HepG2 (cell line): ENCODE results near the gene RAB8A. TPM values are rescaled to one million over a fixed set of nuclear protein-coding genes. Genes with fewer than 3 reads are reported as not detected.

Source experiments
- CREM ChIP-seq, 2 experiments: sonication (generic) in 1 of 2; formaldehyde crosslinking in 1 of 2; IDR thresholded peaks; 2 replicates each; pipeline versions ENCODE4 v1.4.0 to v1.6.1; 2016 to 2020; ENCODE audit warnings: antibody characterized with exemption in 1 of 2, mild to moderate bottlenecking in 1 of 2, missing genetic modification reagents in 1 of 2
- GABPB1 ChIP-seq: IDR thresholded peaks from 2 replicates; pipeline ENCODE4 v1.6.1; 2016; ENCODE audit warnings: mild to moderate bottlenecking, missing genetic modification reagents, moderate library complexity, missing compliant biosample characterization
- GLI4 ChIP-seq: sonication (generic); formaldehyde crosslinking; IDR thresholded peaks from 2 replicates; pipeline ENCODE4 v1.5.1; 2020; ENCODE audit warnings: missing genetic modification reagents, mild to moderate bottlenecking, moderate library complexity, borderline replicate concordance
- IKZF4 ChIP-seq: sonication (generic); formaldehyde crosslinking; IDR thresholded peaks from 2 replicates; pipeline ENCODE4 v1.5.1; 2020; ENCODE audit warnings: borderline replicate concordance, mild to moderate bottlenecking, low read depth, missing genetic modification reagents; ENCODE audit errors: not compliant biosample characterization
- SKI ChIP-seq: fragments of 450-650 bp; IDR thresholded peaks from one replicate; pipeline ENCODE4 v1.6.1; 2018; ENCODE audit warnings: mild to moderate bottlenecking; ENCODE audit not compliant: partially characterized antibody
- TRIM24 ChIP-seq: sonication (generic); formaldehyde crosslinking; IDR thresholded peaks from 2 replicates; pipeline ENCODE4 v1.8.0; 2022; ENCODE audit warnings: mild to moderate bottlenecking, missing genetic modification reagents
- ZBTB21 ChIP-seq: sonication (generic); formaldehyde crosslinking; IDR thresholded peaks from 2 replicates; pipeline ENCODE4 v1.4.0; 2020; ENCODE audit warnings: missing genetic modification reagents
- ZNF564 ChIP-seq: sonication (generic); formaldehyde crosslinking; IDR thresholded peaks from 2 replicates; pipeline ENCODE4 v1.8.1; 2023; ENCODE audit warnings: mild to moderate bottlenecking, missing genetic modification reagents
- ZNF598 ChIP-seq: sonication (generic); formaldehyde crosslinking; IDR thresholded peaks from 2 replicates; pipeline ENCODE4 v1.5.1; 2020; ENCODE audit warnings: mild to moderate bottlenecking, missing genetic modification reagents, borderline replicate concordance
- polyA plus RNA-seq, 8 experiments: library from polyadenylated mRNA; depleted of rRNA in 3 of 8; stranded (reverse) in 7 of 8; unstranded in 1 of 8; fragments of >200 nt; fragmentation: Illumina TruSeq in 4 of 8; extraction: Trizol in 4 of 8; gene quantifications; 2 replicates each; pipeline versions ENCODE4 v1.2.1 to v1.2.3, GENCODE V29; 2011 to 2016; ENCODE audit warnings: low read depth in 4 of 8, missing spikeins in 1 of 8, mixed read lengths in 1 of 8; ENCODE audit not compliant: insufficient read depth in 1 of 8
- total RNA-seq, 5 experiments: library from RNA; depleted of rRNA; stranded (reverse); fragments of >200 nt; fragmentation: Illumina TruSeq; extraction: Trizol; gene quantifications; 2 replicates each; pipeline ENCODE4 v1.2.3, GENCODE V29; 2016; ENCODE audit warnings: low read depth in 1 of 5
- TF ChIP-seq, protein P1 (sequence below): sonication (generic); formaldehyde crosslinking; IDR thresholded peaks from 2 replicates; pipeline ENCODE4 v1.5.0; 2020; ENCODE audit warnings: mild to moderate bottlenecking, missing genetic modification reagents, borderline replicate concordance
- TF ChIP-seq, protein P2 (sequence below): sonication (generic); formaldehyde crosslinking; IDR thresholded peaks from 2 replicates; pipeline ENCODE4 v1.4.0; 2020; ENCODE audit warnings: missing genetic modification reagents
- TF ChIP-seq, protein P3 (sequence below): sonication (generic); formaldehyde crosslinking; IDR thresholded peaks from 2 replicates; pipeline ENCODE4 v1.5.0; 2020; ENCODE audit warnings: missing genetic modification reagents, mild to moderate bottlenecking, borderline replicate concordance
- TF ChIP-seq, protein P4 (sequence below): sonication (generic); formaldehyde crosslinking; IDR thresholded peaks from 2 replicates; pipeline ENCODE4 v1.4.0; 2020; ENCODE audit warnings: mild to moderate bottlenecking, missing genetic modification reagents

The RAB8A gene
- total and polyA plus RNA-seq, 2 of the 13 experiments (the other 11 are each of a cell fraction or from before 2014, with no cell fraction given), result 36.7 to 45.0 TPM

DNA sequence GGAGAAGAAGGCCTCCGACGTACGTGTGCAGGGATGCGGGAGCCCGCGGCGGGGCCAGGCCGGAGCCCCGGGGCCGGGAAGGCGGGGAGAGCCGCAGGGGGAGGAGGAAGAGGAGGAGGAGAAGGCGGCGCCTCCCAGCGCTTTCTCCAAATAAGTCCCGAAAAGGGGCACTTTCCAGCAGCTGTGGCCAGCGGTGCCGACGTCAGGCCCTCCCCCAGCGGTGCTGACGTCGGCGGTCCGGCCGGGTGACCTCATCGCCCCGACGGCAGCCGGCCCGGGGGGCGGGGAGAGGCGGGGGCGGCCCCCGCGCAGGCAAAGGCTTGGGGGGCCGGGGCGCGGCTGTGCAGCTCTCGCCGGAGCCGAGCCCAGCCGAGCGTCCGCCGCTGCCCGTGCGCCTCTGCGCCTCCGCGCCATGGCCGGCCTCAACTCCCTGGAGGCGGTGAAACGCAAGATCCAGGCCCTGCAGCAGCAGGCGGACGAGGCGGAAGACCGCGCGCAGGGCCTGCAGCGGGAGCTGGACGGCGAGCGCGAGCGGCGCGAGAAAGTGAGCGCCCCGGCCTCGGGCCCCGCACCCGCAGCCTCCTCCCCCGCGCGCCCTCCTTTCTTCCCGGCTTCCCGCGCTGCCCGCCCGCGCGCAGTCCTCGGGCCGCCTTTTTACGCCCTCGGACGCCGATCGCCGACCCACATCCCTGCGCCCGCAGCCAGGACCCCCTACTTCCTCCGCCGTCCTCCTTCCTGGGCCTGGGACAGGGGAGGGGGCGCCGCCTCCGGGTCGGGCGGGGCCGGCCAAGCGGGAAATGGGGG is 35.3 kb upstream of the RAB8A start, which contains the start of gene TPM4 (continued):
- peak; percentile 57 for TF ChIP-seq IKZF4 (CRISPR knock-in tag)
- TF ChIP-seq GABPB1, result peak; percentile 33; the same call in 1 of the 2 replicates
- peak; percentile 73; the same call in 1 of the 2 replicates for TF ChIP-seq ZNF564
- TF ChIP-seq, protein P1, sequence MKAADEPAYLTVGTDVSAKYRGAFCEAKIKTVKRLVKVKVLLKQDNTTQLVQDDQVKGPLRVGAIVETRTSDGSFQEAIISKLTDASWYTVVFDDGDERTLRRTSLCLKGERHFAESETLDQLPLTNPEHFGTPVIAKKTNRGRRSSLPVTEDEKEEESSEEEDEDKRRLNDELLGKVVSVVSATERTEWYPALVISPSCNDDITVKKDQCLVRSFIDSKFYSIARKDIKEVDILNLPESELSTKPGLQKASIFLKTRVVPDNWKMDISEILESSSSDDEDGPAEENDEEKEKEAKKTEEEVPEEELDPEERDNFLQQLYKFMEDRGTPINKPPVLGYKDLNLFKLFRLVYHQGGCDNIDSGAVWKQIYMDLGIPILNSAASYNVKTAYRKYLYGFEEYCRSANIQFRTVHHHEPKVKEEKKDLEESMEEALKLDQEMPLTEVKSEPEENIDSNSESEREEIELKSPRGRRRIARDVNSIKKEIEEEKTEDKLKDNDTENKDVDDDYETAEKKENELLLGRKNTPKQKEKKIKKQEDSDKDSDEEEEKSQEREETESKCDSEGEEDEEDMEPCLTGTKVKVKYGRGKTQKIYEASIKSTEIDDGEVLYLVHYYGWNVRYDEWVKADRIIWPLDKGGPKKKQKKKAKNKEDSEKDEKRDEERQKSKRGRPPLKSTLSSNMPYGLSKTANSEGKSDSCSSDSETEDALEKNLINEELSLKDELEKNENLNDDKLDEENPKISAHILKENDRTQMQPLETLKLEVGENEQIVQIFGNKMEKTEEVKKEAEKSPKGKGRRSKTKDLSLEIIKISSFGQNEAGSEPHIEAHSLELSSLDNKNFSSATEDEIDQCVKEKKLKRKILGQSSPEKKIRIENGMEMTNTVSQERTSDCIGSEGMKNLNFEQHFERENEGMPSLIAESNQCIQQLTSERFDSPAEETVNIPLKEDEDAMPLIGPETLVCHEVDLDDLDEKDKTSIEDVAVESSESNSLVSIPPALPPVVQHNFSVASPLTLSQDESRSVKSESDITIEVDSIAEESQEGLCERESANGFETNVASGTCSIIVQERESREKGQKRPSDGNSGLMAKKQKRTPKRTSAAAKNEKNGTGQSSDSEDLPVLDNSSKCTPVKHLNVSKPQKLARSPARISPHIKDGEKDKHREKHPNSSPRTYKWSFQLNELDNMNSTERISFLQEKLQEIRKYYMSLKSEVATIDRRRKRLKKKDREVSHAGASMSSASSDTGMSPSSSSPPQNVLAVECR (CRISPR knock-in tag), result peak; percentile 32; the same call in 1 of the 2 replicates
- TF ChIP-seq, protein P2, sequence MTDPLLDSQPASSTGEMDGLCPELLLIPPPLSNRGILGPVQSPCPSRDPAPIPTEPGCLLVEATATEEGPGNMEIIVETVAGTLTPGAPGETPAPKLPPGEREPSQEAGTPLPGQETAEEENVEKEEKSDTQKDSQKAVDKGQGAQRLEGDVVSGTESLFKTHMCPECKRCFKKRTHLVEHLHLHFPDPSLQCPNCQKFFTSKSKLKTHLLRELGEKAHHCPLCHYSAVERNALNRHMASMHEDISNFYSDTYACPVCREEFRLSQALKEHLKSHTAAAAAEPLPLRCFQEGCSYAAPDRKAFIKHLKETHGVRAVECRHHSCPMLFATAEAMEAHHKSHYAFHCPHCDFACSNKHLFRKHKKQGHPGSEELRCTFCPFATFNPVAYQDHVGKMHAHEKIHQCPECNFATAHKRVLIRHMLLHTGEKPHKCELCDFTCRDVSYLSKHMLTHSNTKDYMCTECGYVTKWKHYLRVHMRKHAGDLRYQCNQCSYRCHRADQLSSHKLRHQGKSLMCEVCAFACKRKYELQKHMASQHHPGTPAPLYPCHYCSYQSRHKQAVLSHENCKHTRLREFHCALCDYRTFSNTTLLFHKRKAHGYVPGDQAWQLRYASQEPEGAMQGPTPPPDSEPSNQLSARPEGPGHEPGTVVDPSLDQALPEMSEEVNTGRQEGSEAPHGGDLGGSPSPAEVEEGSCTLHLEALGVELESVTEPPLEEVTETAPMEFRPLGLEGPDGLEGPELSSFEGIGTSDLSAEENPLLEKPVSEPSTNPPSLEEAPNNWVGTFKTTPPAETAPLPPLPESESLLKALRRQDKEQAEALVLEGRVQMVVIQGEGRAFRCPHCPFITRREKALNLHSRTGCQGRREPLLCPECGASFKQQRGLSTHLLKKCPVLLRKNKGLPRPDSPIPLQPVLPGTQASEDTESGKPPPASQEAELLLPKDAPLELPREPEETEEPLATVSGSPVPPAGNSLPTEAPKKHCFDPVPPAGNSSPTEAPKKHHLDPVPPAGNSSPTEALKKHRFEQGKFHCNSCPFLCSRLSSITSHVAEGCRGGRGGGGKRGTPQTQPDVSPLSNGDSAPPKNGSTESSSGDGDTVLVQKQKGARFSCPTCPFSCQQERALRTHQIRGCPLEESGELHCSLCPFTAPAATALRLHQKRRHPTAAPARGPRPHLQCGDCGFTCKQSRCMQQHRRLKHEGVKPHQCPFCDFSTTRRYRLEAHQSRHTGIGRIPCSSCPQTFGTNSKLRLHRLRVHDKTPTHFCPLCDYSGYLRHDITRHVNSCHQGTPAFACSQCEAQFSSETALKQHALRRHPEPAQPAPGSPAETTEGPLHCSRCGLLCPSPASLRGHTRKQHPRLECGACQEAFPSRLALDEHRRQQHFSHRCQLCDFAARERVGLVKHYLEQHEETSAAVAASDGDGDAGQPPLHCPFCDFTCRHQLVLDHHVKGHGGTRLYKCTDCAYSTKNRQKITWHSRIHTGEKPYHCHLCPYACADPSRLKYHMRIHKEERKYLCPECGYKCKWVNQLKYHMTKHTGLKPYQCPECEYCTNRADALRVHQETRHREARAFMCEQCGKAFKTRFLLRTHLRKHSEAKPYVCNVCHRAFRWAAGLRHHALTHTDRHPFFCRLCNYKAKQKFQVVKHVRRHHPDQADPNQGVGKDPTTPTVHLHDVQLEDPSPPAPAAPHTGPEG (CRISPR knock-in tag), result peak; percentile 85; the same call in 1 of the 2 replicates
- no peak for TF ChIP-seq ZNF598
- TF ChIP-seq, protein P3, sequence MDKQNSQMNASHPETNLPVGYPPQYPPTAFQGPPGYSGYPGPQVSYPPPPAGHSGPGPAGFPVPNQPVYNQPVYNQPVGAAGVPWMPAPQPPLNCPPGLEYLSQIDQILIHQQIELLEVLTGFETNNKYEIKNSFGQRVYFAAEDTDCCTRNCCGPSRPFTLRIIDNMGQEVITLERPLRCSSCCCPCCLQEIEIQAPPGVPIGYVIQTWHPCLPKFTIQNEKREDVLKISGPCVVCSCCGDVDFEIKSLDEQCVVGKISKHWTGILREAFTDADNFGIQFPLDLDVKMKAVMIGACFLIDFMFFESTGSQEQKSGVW (CRISPR knock-in tag), result 0 out of 2 replicates have a peak, but pooled peaks have one; percentile 38
- TF ChIP-seq, protein P4, sequence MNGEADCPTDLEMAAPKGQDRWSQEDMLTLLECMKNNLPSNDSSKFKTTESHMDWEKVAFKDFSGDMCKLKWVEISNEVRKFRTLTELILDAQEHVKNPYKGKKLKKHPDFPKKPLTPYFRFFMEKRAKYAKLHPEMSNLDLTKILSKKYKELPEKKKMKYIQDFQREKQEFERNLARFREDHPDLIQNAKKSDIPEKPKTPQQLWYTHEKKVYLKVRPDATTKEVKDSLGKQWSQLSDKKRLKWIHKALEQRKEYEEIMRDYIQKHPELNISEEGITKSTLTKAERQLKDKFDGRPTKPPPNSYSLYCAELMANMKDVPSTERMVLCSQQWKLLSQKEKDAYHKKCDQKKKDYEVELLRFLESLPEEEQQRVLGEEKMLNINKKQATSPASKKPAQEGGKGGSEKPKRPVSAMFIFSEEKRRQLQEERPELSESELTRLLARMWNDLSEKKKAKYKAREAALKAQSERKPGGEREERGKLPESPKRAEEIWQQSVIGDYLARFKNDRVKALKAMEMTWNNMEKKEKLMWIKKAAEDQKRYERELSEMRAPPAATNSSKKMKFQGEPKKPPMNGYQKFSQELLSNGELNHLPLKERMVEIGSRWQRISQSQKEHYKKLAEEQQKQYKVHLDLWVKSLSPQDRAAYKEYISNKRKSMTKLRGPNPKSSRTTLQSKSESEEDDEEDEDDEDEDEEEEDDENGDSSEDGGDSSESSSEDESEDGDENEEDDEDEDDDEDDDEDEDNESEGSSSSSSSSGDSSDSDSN (CRISPR knock-in tag), result peak; percentile 75; the same call in 1 of the 2 replicates
- peak; percentile 36 for TF ChIP-seq SKI
- peak; percentile 91 for TF ChIP-seq ZBTB21 (CRISPR knock-in tag)
- no peak for TF ChIP-seq TRIM24 (CRISPR knock-in tag)
- TF ChIP-seq GLI4 (CRISPR knock-in tag), result peak; percentile 34; the same call in 1 of the 2 replicates
- peak; percentile 67 for TF ChIP-seq CREM (IDR thresholded peaks at IDR 0.05)
- TF ChIP-seq CREM (CRISPR knock-in tag; IDR thresholded peaks at IDR 0.05), result no peak
